Hematopoietic multipotent progenitor cell treated with erythropoietin and hydrocortisone succinate and interleukin-3 and kit ligand, for 8 days (in vitro differentiated cells): ENCODE measurements around the gene ARHGAP35.
A peak's percentile ranks its signal among the peaks of the same experiment; 100 is the strongest.
"Not testable (repeated sequence)": the region's sequence is repeated elsewhere in the genome, so short reads cannot be mapped to it uniquely, and the experiment has no call there.

Source experiments
- DNase-seq: peaks from one replicate; pipeline ENCODE4 v3.0.0-alpha.2; 2015

Gene ARHGAP35

GRCh38 chr19:46860846-46861690 lies at the start of gene ARHGAP35:
ARHGAP35 (plus strand) TSS chr19:46860997; CDS start chr19:46918676, 57,679 bp downstream.
- no peak for DNase-seq

- no peak for DNase-seq
Observed at GRCh38 chr19:46812977-46813838, 47.6 kb upstream of the ARHGAP35 start.

GRCh38 chr19:46813839-46814358 lies 46.9 kb upstream of the ARHGAP35 start:
- no peak for DNase-seq

GRCh38 chr19:46815833-46816627 lies 44.8 kb upstream of the ARHGAP35 start:
- DNase-seq: no peak

- peak; percentile 59 for DNase-seq
Observed at GRCh38 chr19:46818812-46819211, 42.0 kb upstream of the ARHGAP35 start.

- peak; percentile 33 for DNase-seq
Observed at GRCh38 chr19:46821512-46822409, 39.0 kb upstream of the ARHGAP35 start.

GRCh38 chr19:46822410-46822787 lies 38.4 kb upstream of the ARHGAP35 start:
- DNase-seq: not testable (repeated sequence)

GRCh38 chr19:46823049-46823448 lies 37.7 kb upstream of the ARHGAP35 start:
- DNase-seq: no peak

- DNase-seq: no peak
Observed at GRCh38 chr19:46824890-46825730, 35.7 kb upstream of the ARHGAP35 start.

GRCh38 chr19:46825731-46826055 lies 35.1 kb upstream of the ARHGAP35 start:
- no peak for DNase-seq

GRCh38 chr19:46828484-46828883 lies 32.3 kb upstream of the ARHGAP35 start:
- DNase-seq: no peak

GRCh38 chr19:46830864-46831263 lies 29.9 kb upstream of the ARHGAP35 start:
- DNase-seq: no peak

GRCh38 chr19:46834121-46834520 lies 26.7 kb upstream of the ARHGAP35 start:
- DNase-seq: no peak

GRCh38 chr19:46834984-46835383 lies 25.8 kb upstream of the ARHGAP35 start:
- DNase-seq: no peak

- no peak for DNase-seq
Observed at GRCh38 chr19:46838160-46838559, 22.6 kb upstream of the ARHGAP35 start.

- DNase-seq: no peak
Observed at GRCh38 chr19:46839752-46840497, 20.9 kb upstream of the ARHGAP35 start.

GRCh38 chr19:46840498-46840942 lies 20.3 kb upstream of the ARHGAP35 start:
- peak; percentile 78 for DNase-seq

- DNase-seq: peak; percentile 83
Observed at GRCh38 chr19:46841458-46842083, 19.2 kb upstream of the ARHGAP35 start.

GRCh38 chr19:46842791-46843190 lies 18.0 kb upstream of the ARHGAP35 start:
- DNase-seq: no peak
